GM23248 (cell line): ENCODE data around the gene DHX36. TPM values are rescaled to one million over a fixed set of nuclear protein-coding genes. Genes with fewer than 3 reads are reported as not detected.
A peak's percentile ranks its signal among the peaks of the same experiment; 100 is the strongest.

Experiments
- DNase-seq: peaks from one replicate; pipeline ENCODE4 v3.0.0-alpha.2; 2015
- H2AFZ ChIP-seq: fragments of 200-600 bp; sonication (generic); 2 replicates; pipeline ENCODE4 v1.6.1; 2016; ENCODE audit warnings: antibody characterized with exemption
- H3F3A ChIP-seq: fragments of 200-600 bp; sonication (generic); 2 replicates; pipeline ENCODE4 v1.6.1; 2016; ENCODE audit warnings: mild to moderate bottlenecking, antibody characterized with exemption, mixed run types; ENCODE audit not compliant: insufficient read depth
- H3K27ac ChIP-seq: fragments of 200-600 bp; sonication (generic); 2 replicates; pipeline ENCODE4 v1.5.1; 2016; ENCODE audit warnings: mild to moderate bottlenecking
- H3K27me3 ChIP-seq: fragments of 200-600 bp; sonication (generic); replicated peaks from 2 replicates; pipeline ENCODE4 v1.6.1; 2016; ENCODE audit warnings: mild to moderate bottlenecking; ENCODE audit not compliant: insufficient read depth
- H3K36me3 ChIP-seq: fragments of 200-600 bp; sonication (generic); 2 replicates; pipeline ENCODE4 v1.6.1; 2016; ENCODE audit warnings: low read depth, mild to moderate bottlenecking
- H3K4me1 ChIP-seq: fragments of 200-600 bp; sonication (generic); 2 replicates; pipeline ENCODE4 v1.6.1; 2016; ENCODE audit warnings: mild to moderate bottlenecking; ENCODE audit not compliant: insufficient read depth
- H3K4me2 ChIP-seq: fragments of 200-600 bp; sonication (generic); one replicate; pipeline ENCODE4 v1.6.1; 2016; ENCODE audit warnings: mild to moderate bottlenecking; ENCODE audit not compliant: unreplicated experiment
- H3K4me3 ChIP-seq: fragments of 200-600 bp; sonication (generic); 2 replicates; pipeline ENCODE4 v1.5.1; 2016; ENCODE audit warnings: mild to moderate bottlenecking
- H3K79me2 ChIP-seq: fragments of 200-600 bp; sonication (generic); 2 replicates; pipeline ENCODE4 v1.6.1; 2016; ENCODE audit warnings: mild to moderate bottlenecking; ENCODE audit not compliant: insufficient read depth
- H3K9ac ChIP-seq: fragments of 200-600 bp; sonication (generic); 2 replicates; pipeline ENCODE4 v1.6.1; 2016; ENCODE audit warnings: mild to moderate bottlenecking
- H3K9me2 ChIP-seq: fragments of 200-600 bp; sonication (generic); 2 replicates; pipeline ENCODE4 v1.6.1; 2016; ENCODE audit warnings: mixed run types, mild to moderate bottlenecking, moderate library complexity; ENCODE audit not compliant: insufficient read depth
- H3K9me3 ChIP-seq: fragments of 200-600 bp; sonication (generic); one replicate; pipeline ENCODE4 v1.6.1; 2017; ENCODE audit warnings: low read depth
- H4K20me1 ChIP-seq: fragments of 200-600 bp; sonication (generic); 2 replicates; pipeline ENCODE4 v1.6.0; 2016; ENCODE audit not compliant: insufficient read depth
- EZH2 ChIP-seq: fragments of 200-600 bp; sonication (generic); IDR thresholded peaks from 2 replicates; pipeline ENCODE4 v1.6.1; 2018; ENCODE audit warnings: antibody characterized with exemption, mild to moderate bottlenecking; ENCODE audit not compliant: insufficient read depth, poor library complexity, severe bottlenecking
- EZH2phosphoT487 ChIP-seq: fragments of 200-600 bp; sonication (generic); IDR thresholded peaks from 2 replicates; pipeline ENCODE4 v1.6.1; 2018; ENCODE audit warnings: antibody characterized with exemption, moderate library complexity, mild to moderate bottlenecking, low read depth; ENCODE audit not compliant: insufficient read depth
- WGBS, 2 experiments: methylation state at CpG; one replicate each; pipeline ENCODE4 v1.1.6; 2015 to 2017; ENCODE audit warnings: low lambda C conversion rate in 2 of 2, low coverage in 1 of 2; ENCODE audit errors: missing lambda C conversion rate in 2 of 2; 5-methylcytosine and 5-hydroxymethylcytosine counted together
- in situ Hi-C: fragments of 300-500 bp; cut with MboI; formaldehyde crosslinking; loops from 2 replicates; pipeline ENCODE4 v1.15.0; 2020
- polyA plus RNA-seq: library from polyadenylated mRNA; unstranded; fragments of >200 nt; fragmentation: Nextera tagmentation; extraction: Ambion mirVana; gene quantifications from 2 replicates; pipeline ENCODE4 v1.2.1, GENCODE V29; 2016
- total RNA-seq: library from RNA; depleted of rRNA; stranded (reverse); fragments of >200 nt; shearing (Covaris generic); gene quantifications from 2 replicates; pipeline ENCODE4 v1.2.3, GENCODE V29; 2014

The DHX36 gene
- total and polyA plus RNA-seq, 2 experiments from 2014 or later = 15.8 to 22.5 TPM

GRCh38 chr3:154250291-154250690 lies 74.0 kb downstream of the DHX36 start:
- H3K36me3 ChIP-seq = no peaks in the 10 kb centered on the region
- H3K4me3 ChIP-seq = no peak overlapping the region
- no peaks in the 10 kb centered on the region for H3K79me2 ChIP-seq
- no peak overlapping the region for H3K27ac ChIP-seq
- H3K4me1 ChIP-seq = peaks cover 3% of the 10 kb centered on the region; the same call in 1 of the 2 replicates
- H3K9me3 ChIP-seq = no peaks in the 10 kb centered on the region
- no peak overlapping the region for H3K9ac ChIP-seq
- no peak for TF ChIP-seq EZH2phosphoT487
- TF ChIP-seq EZH2 = no peak
- no peak overlapping the region for H3K4me2 ChIP-seq
- H3K27me3 ChIP-seq = no peaks in the 10 kb centered on the region
- no peak for DNase-seq
- in situ Hi-C loops = loop anchor here (5.0 kb wide), 1 partner anchor 153 kb away; no protein-coding TSS in a partner anchor
- 95 to 100% methylated on average over 4 of the region's 4 CpGs for WGBS, 2 experiments
- no peak overlapping the region for H2AFZ ChIP-seq
- no peaks in the 10 kb centered on the region for H3K9me2 ChIP-seq
- peaks cover 9% of the 10 kb centered on the region; the same call in 1 of the 2 replicates for H3F3A ChIP-seq
- no peaks in the 10 kb centered on the region for H4K20me1 ChIP-seq

DNA sequence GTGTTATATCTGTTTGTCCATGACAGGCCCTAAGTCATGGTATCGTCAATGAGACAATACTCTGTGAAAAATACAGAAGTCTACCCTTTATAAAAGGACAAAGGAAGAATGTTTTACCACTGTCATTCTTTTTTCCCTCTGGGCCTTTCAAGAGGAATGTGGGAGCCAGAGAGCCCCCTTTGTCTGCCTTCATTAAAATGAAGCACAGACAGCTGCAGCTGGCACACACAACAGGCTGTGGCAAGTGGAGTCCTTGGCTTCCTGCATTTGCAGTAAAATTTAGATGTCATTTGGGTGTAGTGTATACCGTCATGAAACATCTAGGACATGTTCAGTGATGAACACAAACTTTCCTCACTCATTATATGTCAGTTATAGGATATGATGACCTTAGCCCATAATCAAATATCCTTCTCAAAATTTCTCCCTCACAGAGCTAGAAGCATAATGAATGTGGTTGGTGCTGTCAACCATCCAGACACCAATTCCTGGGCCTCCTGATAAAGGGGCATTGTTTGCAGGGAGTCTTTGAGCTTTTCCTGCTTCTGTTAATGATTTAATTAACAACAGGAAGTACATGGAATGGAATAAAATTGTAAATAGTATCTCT lies 76.4 kb downstream of the DHX36 start:
- 92 to 93% methylated on average over 2 of the region's 2 CpGs for WGBS, 2 experiments

GRCh38 chr3:154244644-154245043 lies 79.6 kb downstream of the DHX36 start:
- Histone ChIP-seq H3K27me3 (no peaks in the 10 kb centered on the region), H3K9me2 (no peaks in the 10 kb centered on the region), H4K20me1 (no peaks in the 10 kb centered on the region), H3K79me2 (no peaks in the 10 kb centered on the region), H3K4me3 (no peak overlapping the region), H3K36me3 (no peaks in the 10 kb centered on the region), H2AFZ (no peak overlapping the region), H3K27ac (no peak overlapping the region), H3K4me2 (peak overlapping the region; percentile 8), H3K9me3 (no peaks in the 10 kb centered on the region), H3F3A (peaks cover 30% of the 10 kb centered on the region), H3K4me1 (peaks cover 29% of the 10 kb centered on the region), H3K9ac (no peak overlapping the region)
- peak; percentile 72 for DNase-seq
- in situ Hi-C loops = no loop called here
- no peak for TF ChIP-seq EZH2phosphoT487
- no peak for TF ChIP-seq EZH2
- 15 to 26% methylated on average over 2 of the region's 2 CpGs for WGBS, 2 experiments

More for the DNA sequence above, 76.4 kb downstream of the DHX36 start:
- TF ChIP-seq EZH2phosphoT487 (no peak), EZH2 (no peak)
- Histone ChIP-seq H2AFZ (no peak overlapping the region), H4K20me1 (no peaks in the 10 kb centered on the region), H3K4me2 (no peak overlapping the region), H3K4me1 (peaks cover 25% of the 10 kb centered on the region), H3K36me3 (no peaks in the 10 kb centered on the region), H3K9ac (no peak overlapping the region), H3K79me2 (no peaks in the 10 kb centered on the region), H3K9me2 (no peaks in the 10 kb centered on the region), H3F3A (peaks cover 20% of the 10 kb centered on the region), H3K9me3 (no peaks in the 10 kb centered on the region), H3K27me3 (no peaks in the 10 kb centered on the region), H3K27ac (no peak overlapping the region), H3K4me3 (no peak overlapping the region)
- in situ Hi-C loops = no loop called here
- DNase-seq = no peak

- Histone ChIP-seq H2AFZ (peak overlapping the region; percentile 29; the same call in 1 of the 2 replicates), H3K9me2 (no peaks in the 10 kb centered on the region), H3K9ac (no peak overlapping the region), H3K27me3 (no peaks in the 10 kb centered on the region), H3F3A (peaks cover 30% of the 10 kb centered on the region), H3K79me2 (no peaks in the 10 kb centered on the region), H3K36me3 (no peaks in the 10 kb centered on the region), H3K4me2 (peak overlapping the region; percentile 10), H3K27ac (peak overlapping the region; percentile 46), H3K4me3 (no peak overlapping the region), H3K9me3 (no peaks in the 10 kb centered on the region), H4K20me1 (no peaks in the 10 kb centered on the region), H3K4me1 (peaks cover 29% of the 10 kb centered on the region)
- WGBS, 2 experiments = 0 to 4% methylated on average over 2 of the region's 2 CpGs
- no peak for TF ChIP-seq EZH2phosphoT487
- TF ChIP-seq EZH2 = no peak
- in situ Hi-C loops = no loop called here
- DNase-seq = peak; percentile 65
Observed at GRCh38 chr3:154243353-154243752, 80.9 kb downstream of the DHX36 start.

DNA sequence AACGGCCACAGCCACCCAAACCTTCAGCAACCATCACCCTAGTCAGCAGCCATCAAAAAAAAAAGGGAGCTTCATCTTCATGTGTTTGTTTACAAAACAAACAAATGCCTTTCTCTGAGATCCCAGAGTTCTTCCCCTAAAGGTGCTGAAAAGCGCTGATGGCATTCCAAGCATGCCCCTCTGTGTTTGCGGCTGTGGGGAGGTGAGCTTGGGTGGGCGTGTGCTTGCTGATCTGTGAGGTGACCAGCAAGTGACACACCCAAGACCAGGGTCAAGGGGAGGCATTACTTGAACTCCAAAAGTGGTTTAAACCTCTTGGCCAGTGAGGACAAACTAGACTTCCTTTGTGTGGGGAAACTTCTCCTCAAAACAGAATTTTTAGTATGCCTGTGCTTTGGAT lies 81.5 kb downstream of the DHX36 start:
- no peaks in the 10 kb centered on the region for H3K9me3 ChIP-seq
- H3K4me2 ChIP-seq = peak overlapping the region; percentile 10
- in situ Hi-C loops = no loop called here
- H3K27ac ChIP-seq = peak overlapping the region; percentile 46
- H4K20me1 ChIP-seq = no peaks in the 10 kb centered on the region
- no peaks in the 10 kb centered on the region for H3K27me3 ChIP-seq
- H3K36me3 ChIP-seq = no peaks in the 10 kb centered on the region
- DNase-seq = no peak
- no peak for TF ChIP-seq EZH2phosphoT487
- no peak for TF ChIP-seq EZH2
- peaks cover 29% of the 10 kb centered on the region for H3K4me1 ChIP-seq
- no peak overlapping the region for H3K4me3 ChIP-seq
- no peak overlapping the region for H2AFZ ChIP-seq
- H3K9ac ChIP-seq = no peak overlapping the region
- H3F3A ChIP-seq = peaks cover 30% of the 10 kb centered on the region
- H3K9me2 ChIP-seq = no peaks in the 10 kb centered on the region
- WGBS, 2 experiments = 79% methylated on average over 4 of the region's 4 CpGs
- no peaks in the 10 kb centered on the region for H3K79me2 ChIP-seq
